ENCODE results near the gene ACY1.

Gene ACY1

DNA sequence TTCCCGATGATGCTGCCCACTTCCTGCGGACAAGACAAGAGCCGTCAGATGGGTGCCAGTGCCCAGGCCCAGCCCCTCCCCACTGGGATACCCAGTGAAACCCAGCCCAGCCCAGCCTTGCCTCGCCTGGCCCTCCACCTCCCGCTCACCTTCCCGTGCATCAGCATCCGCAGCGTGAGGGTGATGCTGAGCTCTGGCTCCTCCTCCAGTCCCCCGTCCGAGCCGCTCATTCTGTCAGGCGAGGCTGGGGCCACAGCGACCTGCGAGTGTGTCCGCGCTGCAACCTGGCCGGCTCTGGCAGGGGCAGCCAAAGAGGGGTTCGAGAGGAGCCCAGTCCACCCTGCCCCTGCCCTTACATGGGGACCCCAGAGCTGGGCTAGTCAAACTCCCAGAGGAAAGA, 22.3 kb upstream of the ACY1 start:
- H3K4me3 ChIP-seq (ENCODE audit: low read depth, low read length): no peak overlapping the region
- TF ChIP-seq, protein P1, sequence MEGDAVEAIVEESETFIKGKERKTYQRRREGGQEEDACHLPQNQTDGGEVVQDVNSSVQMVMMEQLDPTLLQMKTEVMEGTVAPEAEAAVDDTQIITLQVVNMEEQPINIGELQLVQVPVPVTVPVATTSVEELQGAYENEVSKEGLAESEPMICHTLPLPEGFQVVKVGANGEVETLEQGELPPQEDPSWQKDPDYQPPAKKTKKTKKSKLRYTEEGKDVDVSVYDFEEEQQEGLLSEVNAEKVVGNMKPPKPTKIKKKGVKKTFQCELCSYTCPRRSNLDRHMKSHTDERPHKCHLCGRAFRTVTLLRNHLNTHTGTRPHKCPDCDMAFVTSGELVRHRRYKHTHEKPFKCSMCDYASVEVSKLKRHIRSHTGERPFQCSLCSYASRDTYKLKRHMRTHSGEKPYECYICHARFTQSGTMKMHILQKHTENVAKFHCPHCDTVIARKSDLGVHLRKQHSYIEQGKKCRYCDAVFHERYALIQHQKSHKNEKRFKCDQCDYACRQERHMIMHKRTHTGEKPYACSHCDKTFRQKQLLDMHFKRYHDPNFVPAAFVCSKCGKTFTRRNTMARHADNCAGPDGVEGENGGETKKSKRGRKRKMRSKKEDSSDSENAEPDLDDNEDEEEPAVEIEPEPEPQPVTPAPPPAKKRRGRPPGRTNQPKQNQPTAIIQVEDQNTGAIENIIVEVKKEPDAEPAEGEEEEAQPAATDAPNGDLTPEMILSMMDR (conservative IDR thresholded peaks at IDR 0.05; ENCODE audit: low read depth, low read length): no peak
- no peak for DNase-seq (ENCODE audit: low read depth)

DNA sequence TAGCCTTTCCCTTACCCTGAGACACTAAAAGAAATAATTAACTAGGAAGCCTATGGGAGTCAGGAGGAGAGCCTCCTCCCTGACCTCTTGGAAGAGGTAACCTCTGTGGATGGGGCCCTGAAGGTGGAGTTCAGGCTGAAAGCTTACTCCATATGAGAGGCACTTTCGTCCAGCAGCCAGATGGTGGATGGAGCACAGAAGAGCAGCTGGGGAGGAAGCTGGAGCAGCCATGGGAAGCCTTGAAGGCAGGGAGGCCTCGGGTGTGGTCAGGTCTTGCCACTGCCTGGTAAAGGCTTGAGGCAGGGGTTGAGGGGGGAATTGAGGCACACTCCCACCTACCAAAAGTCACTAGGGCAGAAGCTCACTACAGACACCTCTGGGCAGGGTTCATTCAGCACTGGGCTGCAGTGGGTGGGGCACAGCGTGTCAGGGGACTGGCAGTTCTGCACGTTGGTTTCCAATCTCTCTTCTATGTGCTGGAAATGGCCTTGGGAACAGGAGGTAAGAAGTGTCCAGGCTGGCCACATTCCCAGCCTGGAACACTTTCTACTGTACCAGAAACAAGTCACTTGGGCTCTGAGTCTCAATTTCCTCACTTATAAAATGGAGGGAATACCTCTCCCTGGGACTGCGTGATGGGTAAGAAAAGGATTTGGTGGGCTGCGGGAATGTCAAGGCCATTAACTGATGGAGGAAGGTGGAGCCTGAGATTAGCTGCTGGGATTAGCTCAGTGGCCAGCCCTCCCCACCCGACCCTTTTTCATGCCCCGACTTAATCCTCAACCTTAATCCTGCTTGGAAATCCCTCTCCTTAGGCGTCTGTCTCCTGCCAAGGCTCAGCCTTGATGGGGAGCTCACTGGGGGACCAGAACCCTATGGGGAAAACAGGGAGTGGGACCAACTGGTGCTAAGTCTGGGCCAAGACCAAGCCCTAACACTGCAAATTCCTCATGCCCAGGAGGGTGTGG, 21.4 kb upstream of the ACY1 start:
- TF ChIP-seq, protein P1 (conservative IDR thresholded peaks at IDR 0.05; ENCODE audit: low read depth, low read length): no peak
- DNase-seq (ENCODE audit: low read depth): no peak
- no peak overlapping the region for H3K4me3 ChIP-seq (ENCODE audit: low read depth, low read length)

DNA sequence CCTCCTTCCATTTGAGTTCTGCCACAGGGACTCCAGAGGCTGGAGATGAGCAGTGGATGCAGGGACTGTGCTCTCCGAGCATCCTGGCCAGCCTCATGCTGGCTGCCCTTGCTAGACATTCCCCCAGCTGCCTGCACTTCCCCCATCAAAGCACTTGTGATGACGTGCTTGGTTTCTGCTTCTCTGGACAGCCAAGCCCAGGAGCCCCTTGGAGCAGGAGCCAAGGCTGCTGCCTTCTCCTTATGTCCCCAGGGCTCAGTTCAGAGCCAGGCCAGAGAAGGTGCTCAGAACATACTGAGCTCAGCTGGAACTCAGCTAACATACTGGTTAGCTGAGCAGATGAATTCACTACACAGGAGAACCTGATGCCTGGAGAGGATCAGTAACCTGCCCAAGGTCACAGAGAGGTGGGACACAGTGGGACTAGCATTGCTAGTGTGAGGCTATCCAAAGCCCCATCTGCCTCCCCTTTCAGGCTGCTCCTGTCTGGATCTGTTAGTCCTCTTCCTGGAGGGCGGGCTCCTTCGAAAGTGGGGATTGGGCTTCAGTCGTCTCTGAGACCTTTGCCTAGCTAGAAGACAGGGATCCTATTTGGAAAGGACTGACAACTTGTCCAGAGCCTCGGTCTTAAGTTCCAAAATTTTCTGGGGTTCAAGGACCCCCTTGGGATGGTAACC, 20.3 kb upstream of the ACY1 start:
- no peak overlapping the region for H3K4me3 ChIP-seq (ENCODE audit: low read depth, low read length)

DNA sequence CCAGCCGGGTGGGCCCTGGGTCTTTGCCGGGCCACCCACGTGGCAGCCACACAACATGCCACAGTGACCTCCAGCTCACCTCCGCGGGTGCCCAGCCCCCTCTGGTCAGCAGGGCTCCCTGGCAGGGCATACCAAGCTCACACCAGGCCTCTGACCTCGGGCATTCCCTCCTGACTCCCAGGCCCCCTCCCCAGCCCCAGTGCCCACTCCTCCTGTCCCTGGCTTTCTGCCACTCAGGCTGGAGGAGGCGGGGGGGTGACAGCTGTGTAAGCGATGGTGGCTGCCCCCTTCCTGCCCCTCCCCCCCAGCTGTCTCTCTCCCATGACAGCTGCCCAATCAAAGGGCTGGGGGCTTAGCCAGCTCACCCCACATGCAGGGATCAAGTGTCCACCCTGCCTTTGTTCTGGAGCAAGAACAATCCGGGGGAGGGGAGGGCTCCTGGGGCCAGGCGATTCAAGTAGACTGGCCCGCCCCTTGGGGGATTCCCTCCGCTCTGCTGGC, 19.3 kb upstream of the ACY1 start:
- DNase-seq (ENCODE audit: low read depth): no peak
- TF ChIP-seq, protein P1 (conservative IDR thresholded peaks at IDR 0.05; ENCODE audit: low read depth, low read length): no peak
- H3K4me3 ChIP-seq (ENCODE audit: low read depth, low read length): no peak overlapping the region

More for the DNA sequence above, 20.3 kb upstream of the ACY1 start:
- TF ChIP-seq, protein P1 (conservative IDR thresholded peaks at IDR 0.05; ENCODE audit: low read depth, low read length): no peak
- no peak for DNase-seq (ENCODE audit: low read depth)

DNA sequence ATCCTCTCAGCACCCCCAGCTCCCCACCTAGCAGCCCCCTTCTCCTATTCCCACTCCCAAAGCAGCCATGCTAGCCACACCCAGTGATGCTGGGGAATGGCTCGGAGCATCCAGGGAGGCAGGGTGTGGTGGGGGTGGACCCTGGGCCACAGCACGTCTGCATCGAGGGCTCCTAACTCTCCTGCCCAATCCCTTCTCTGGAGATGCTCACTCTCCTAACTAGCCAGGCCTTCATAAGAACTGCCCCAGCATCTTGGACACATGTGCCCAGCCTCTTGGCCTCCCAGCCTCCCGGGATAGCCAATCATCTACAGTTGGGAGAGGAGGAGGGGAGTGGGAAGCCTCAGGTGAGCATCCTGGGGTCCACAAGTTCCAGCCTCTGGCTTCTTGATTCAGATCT, 18.8 kb upstream of the ACY1 start:
- H3K4me3 ChIP-seq (ENCODE audit: low read depth, low read length): no peak overlapping the region
- TF ChIP-seq, protein P1 (conservative IDR thresholded peaks at IDR 0.05; ENCODE audit: low read depth, low read length): no peak
- DNase-seq (ENCODE audit: low read depth): no peak

DNA sequence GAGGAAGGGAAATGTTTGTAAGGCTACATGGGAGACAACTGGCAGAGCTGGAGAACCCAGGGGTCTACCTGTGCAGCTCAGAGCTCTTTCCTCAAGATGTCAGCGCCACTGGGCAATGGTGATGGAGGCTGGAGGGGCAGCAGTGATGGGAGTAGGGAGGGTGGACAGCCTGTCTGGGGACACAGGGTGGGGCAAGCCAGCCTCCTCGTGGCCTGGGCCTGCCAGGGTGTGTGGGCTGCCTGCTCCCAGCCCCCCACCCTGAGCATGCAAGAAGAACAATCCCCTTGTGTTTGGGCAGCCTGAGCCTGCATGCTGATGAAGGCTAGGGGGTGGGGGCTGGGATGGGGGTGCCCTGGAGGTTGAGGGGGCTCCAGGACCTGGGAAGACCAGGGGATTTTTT, 17.3 kb upstream of the ACY1 start:
- TF ChIP-seq, protein P1 (conservative IDR thresholded peaks at IDR 0.05; ENCODE audit: low read depth, low read length): no peak
- DNase-seq (ENCODE audit: low read depth): no peak
- H3K4me3 ChIP-seq (ENCODE audit: low read depth, low read length): no peak overlapping the region

Data from choroid plexus epithelial cell (primary cell).